ENCODE measurements around the gene CRIP2.

Gene CRIP2

DNA sequence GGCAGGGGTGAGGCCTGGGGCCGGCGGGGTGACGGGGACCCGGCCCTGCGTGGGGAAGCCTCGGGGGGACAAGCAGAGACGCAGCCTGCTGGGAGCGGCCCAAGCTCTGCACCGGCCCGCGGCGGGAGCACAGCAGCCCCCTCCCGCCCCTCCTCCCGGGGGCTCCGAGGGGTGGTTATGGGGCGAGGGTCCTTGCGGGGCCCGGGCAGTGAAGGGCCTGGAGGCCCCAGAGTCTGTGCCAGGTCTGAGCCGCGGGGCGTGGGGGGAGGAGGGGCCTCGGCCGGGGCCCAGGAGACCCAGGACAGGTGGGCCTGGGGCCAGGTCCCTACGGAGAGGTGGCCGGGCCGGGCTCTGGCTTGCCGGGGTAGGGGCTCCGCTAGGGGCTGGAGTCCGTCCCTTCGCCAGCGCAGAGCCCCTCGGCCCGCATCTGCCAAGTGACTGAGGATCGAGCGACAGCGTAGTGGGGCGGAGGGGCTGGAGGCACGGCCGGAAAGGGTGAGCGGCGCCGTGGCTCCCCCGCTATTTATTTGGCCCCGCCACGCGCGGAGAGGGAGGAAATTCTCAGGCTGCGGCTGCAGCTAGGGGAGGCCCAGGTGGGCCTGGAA is 52.3 kb downstream of the CRIP2 start:
- no peak for TF ChIP-seq CTCF (IDR thresholded peaks at IDR 0.05)
- H3K4me3 ChIP-seq (ENCODE audit: low read depth in 1 of 2, low read length in 1 of 2) = no peak overlapping the region
- no peak overlapping the region for H3K27ac ChIP-seq
- H3K36me3 ChIP-seq = no peaks in the 10 kb centered on the region
- H3K27me3 ChIP-seq = peaks cover 96% of the 10 kb centered on the region
- no peaks in the 10 kb centered on the region for H3K9me3 ChIP-seq
- H3K4me1 ChIP-seq (ENCODE audit: control insufficient read depth in 1 of 2, insufficient read depth in 1 of 2, low read depth in 1 of 2, low read length in 1 of 2) = peaks cover 13 to 25% of the 10 kb centered on the region in 2 experiments

- no peak overlapping the region for H3K27ac ChIP-seq
These were observed 52.8 kb downstream of the CRIP2 start for GRCh38 chr14:105527381-105527825.

DNA sequence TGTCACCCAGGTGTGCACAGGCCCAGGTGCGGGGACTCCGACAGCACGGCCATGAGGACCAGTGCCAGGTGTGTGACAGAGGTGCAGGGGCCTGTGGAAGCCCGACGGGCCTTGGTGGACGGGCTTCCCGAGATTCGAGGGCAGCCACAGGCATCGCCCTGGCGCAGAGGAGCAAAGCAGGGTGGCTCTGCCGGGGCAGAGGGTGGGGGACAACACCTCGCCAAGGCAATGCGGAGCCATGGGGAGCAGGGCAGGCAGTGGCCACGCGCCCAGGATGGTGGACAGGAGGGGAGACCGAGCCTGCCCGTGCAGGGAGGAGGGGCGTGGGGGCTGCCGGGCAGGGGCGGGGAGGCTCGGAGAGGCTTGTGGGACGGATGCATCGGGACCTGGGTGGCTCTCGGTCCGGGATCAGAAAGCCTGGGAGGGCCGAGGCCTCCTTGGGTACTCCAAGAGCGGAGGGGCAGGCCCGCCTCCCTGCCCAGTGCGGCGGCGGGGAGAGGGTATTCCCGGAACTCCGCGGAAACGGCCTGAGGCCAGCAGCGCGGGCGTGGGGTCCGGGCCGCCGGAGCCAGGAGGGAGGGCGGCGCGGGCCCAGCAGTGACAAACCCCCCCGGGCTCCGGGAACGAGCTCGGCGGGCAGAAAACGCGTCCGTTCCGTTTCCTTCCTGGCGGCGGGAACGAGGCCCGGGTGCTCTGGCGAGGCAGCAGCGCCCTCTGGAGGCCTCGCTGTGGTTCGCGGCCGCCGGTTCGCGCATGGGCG is 53.4 kb downstream of the CRIP2 start:
- Histone ChIP-seq H3K4me1 (ENCODE audit: control insufficient read depth in 1 of 2, insufficient read depth in 1 of 2, low read depth in 1 of 2, low read length in 1 of 2) (peaks cover 13 to 25% of the 10 kb centered on the region in 2 experiments), H3K4me3 (ENCODE audit: low read depth in 1 of 2, low read length in 1 of 2) (peak overlapping the region; percentile 12 to 47), H3K36me3 (no peaks in the 10 kb centered on the region), H3K27me3 (peaks cover 85% of the 10 kb centered on the region), H3K9me3 (no peaks in the 10 kb centered on the region), H3K27ac (no peak overlapping the region)
- TF ChIP-seq CTCF (IDR thresholded peaks at IDR 0.05) = peak; percentile 74

More at GRCh38 chr14:105527381-105527825, 52.8 kb downstream of the CRIP2 start:
- Histone ChIP-seq H3K9me3 (no peaks in the 10 kb centered on the region), H3K27me3 (peaks cover 91% of the 10 kb centered on the region), H3K36me3 (no peaks in the 10 kb centered on the region), H3K4me3 (ENCODE audit: low read depth in 1 of 2, low read length in 1 of 2) (no peak overlapping the region), H3K4me1 (ENCODE audit: control insufficient read depth in 1 of 2, insufficient read depth in 1 of 2, low read depth in 1 of 2, low read length in 1 of 2) (peaks cover 13 to 25% of the 10 kb centered on the region in 2 experiments)
- no peak for TF ChIP-seq CTCF (IDR thresholded peaks at IDR 0.05)

DNA sequence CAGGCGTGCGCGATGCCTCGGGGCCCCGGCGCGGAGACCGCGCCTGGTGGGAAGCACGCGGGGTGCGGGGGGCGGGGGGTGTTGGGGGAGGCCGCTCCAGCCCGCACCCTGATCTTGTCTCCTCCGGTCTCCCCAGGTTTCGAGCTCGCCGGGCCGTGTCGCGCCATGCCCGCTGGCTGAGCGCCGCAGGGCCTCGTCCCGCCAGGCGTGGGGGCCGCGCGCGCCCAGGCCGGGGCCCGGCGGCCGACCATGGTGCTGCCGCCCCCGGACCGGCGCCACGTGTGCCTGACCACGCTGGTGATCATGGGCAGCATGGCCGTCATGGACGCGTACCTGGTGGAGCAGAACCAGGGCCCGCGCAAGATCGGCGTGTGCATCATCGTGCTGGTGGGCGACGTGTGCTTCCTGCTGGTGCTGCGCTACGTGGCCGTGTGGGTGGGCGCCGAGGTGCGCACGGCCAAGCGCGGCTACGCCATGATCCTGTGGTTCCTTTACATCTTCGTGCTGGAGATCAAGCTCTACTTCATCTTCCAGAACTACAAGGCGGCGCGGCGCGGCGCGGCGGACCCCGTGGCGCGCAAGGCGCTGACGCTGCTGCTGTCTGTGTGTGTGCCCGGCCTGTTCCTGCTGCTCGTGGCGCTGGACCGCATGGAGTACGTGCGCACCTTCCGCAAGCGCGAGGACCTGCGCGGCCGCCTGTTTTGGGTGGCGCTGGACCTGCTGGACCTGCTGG is 54.1 kb downstream of the CRIP2 start:
- Histone ChIP-seq H3K27ac (no peak overlapping the region), H3K4me1 (ENCODE audit: control insufficient read depth in 1 of 2, insufficient read depth in 1 of 2, low read depth in 1 of 2, low read length in 1 of 2) (peaks cover 13 to 25% of the 10 kb centered on the region in 2 experiments), H3K36me3 (no peaks in the 10 kb centered on the region), H3K4me3 (ENCODE audit: low read depth in 1 of 2, low read length in 1 of 2) (peak overlapping the region in 1 of 2 experiments; percentile 47), H3K9me3 (no peaks in the 10 kb centered on the region), H3K27me3 (peaks cover 77% of the 10 kb centered on the region)
- TF ChIP-seq CTCF (IDR thresholded peaks at IDR 0.05) = peak; percentile 11

DNA sequence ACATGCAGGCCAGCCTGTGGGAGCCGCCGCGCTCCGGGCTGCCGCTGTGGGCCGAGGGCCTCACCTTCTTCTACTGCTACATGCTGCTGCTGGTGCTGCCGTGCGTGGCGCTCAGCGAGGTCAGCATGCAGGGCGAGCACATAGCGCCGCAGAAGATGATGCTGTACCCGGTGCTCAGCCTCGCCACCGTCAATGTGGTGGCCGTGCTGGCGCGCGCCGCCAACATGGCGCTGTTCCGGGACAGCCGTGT is 54.6 kb downstream of the CRIP2 start:
- Histone ChIP-seq H3K4me1 (ENCODE audit: control insufficient read depth in 1 of 2, insufficient read depth in 1 of 2, low read depth in 1 of 2, low read length in 1 of 2) (peaks cover 13 to 25% of the 10 kb centered on the region in 2 experiments), H3K27me3 (peaks cover 73% of the 10 kb centered on the region), H3K36me3 (no peaks in the 10 kb centered on the region), H3K4me3 (ENCODE audit: low read depth in 1 of 2, low read length in 1 of 2) (no peak overlapping the region), H3K9me3 (no peaks in the 10 kb centered on the region), H3K27ac (no peak overlapping the region)
- no peak for TF ChIP-seq CTCF (IDR thresholded peaks at IDR 0.05)
